Lower leg skin (tissue), 4 donors: ENCODE results near the gene PCNX4. TPM values are rescaled to one million over a fixed set of nuclear protein-coding genes. Genes with fewer than 3 reads are reported as not detected.
A peak's percentile ranks its signal among the peaks of the same experiment; 100 is the strongest.

ENCODE experiments used
- DNase-seq, 2 donors: peaks; one replicate each; pipeline ENCODE4 v3.0.0-alpha.2; 2019; ENCODE audit warnings: low spot score in 2 of 2
- H3K4me3 ChIP-seq: fragments of 200-600 bp; sonication (generic); 2 replicates; pipeline ENCODE4 v1.5.1; 2017; ENCODE audit warnings: mild to moderate bottlenecking, low read depth; ENCODE audit not compliant: poor library complexity, severe bottlenecking
- POLR2A ChIP-seq, 2 donors: fragments of 450-650 bp; IDR thresholded peaks; one replicate each; pipeline ENCODE4 v1.6.1; 2016 to 2017; ENCODE audit warnings: antibody characterized with exemption in 2 of 2, mild to moderate bottlenecking in 1 of 2, moderate library complexity in 1 of 2
- WGBS, 2 donors: methylation state at CpG; one replicate each; pipeline ENCODE4 v1.1.5; 2018; 5-methylcytosine and 5-hydroxymethylcytosine counted together
- intact Hi-C: fragments of 100-400 bp; cut with DNase I; formaldehyde crosslinking; loops from one replicate; pipeline ENCODE4 v1.15.0; 2023; ENCODE audit warnings: low total_unique reads
- total RNA-seq, 4 donors: library from RNA; depleted of rRNA; stranded (reverse); fragments of >200 nt; gene quantifications; one replicate each; pipeline ENCODE4 v1.1.0, GENCODE V29; 2016
- TF ChIP-seq, protein P1 (sequence below), 3 donors: fragments of 450-650 bp; IDR thresholded peaks; one replicate each; pipeline ENCODE4 v1.5.1; 2016; ENCODE audit warnings: antibody characterized with exemption in 3 of 3, mild to moderate bottlenecking in 3 of 3, moderate library complexity in 2 of 3

Gene PCNX4
- total RNA-seq, 4 donors from 2014 or later, result 24.7 to 48.0 (median 27.9) TPM

DNA sequence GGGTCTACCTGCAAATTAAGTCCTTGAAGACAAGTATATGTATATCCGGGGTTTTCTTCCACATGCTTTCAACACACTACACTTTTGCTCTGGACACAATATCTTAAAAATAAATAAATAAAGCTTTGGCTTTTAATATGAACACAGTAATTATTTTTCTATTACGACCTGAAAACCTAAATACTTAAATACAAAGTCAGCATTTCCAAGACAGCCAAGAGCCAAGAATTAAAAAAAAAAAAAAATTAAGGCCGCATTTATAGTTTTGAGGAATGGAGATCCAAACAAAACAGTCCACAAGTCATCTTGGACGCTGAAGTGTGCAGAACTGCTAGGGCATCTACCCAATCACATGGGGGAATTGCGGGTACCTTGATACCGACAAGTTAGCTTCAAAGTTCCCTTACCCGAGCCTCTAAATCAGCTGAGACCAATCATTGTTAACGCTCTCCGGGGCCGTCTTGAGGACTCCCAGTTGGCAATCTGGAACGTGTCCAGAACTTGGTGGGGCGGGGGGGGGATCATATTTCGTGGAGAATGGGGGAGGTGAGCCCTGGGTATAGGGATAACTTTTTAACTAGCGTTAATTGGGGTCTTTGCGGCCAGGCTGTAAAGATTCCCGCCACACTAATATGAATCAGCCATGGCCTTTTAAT, 731 bp upstream of the PCNX4 start:
- 8 to 9% methylated on average over 16 of the region's 16 CpGs for WGBS, 2 donors
- TF ChIP-seq POLR2A (IDR thresholded peaks at IDR 0.05), result no peak
- TF ChIP-seq, protein P1, sequence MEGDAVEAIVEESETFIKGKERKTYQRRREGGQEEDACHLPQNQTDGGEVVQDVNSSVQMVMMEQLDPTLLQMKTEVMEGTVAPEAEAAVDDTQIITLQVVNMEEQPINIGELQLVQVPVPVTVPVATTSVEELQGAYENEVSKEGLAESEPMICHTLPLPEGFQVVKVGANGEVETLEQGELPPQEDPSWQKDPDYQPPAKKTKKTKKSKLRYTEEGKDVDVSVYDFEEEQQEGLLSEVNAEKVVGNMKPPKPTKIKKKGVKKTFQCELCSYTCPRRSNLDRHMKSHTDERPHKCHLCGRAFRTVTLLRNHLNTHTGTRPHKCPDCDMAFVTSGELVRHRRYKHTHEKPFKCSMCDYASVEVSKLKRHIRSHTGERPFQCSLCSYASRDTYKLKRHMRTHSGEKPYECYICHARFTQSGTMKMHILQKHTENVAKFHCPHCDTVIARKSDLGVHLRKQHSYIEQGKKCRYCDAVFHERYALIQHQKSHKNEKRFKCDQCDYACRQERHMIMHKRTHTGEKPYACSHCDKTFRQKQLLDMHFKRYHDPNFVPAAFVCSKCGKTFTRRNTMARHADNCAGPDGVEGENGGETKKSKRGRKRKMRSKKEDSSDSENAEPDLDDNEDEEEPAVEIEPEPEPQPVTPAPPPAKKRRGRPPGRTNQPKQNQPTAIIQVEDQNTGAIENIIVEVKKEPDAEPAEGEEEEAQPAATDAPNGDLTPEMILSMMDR (IDR thresholded peaks at IDR 0.05), result no peak
- DNase-seq, result no peak
- intact Hi-C loops, result no loop called here
- peak overlapping the region; percentile 47 for H3K4me3 ChIP-seq

DNA sequence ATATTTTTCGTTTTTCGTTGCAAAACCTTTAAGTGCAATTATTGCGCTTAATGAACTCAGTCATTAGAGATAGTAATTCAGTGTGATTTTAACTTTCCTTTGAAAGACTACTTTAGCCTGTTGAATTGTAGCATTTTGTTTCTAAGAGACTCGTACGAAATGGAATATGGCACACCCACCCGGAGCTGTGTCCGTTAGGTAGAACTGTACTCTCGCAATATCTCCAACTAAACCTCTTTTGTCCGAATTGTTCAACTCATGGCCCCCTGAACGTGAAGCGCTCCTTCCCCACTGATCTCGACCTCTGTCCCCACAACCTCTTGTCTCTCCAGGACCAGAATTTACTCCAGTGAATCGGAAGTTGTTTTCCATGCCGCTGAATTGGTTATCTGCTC, 800 bp downstream of the PCNX4 start:
- TF ChIP-seq, protein P1 (IDR thresholded peaks at IDR 0.05), result no peak
- TF ChIP-seq POLR2A (IDR thresholded peaks at IDR 0.05), result no peak
- DNase-seq, result no peak
- 0 to 1% methylated on average over 14 of the region's 14 CpGs for WGBS, 2 donors
- H3K4me3 ChIP-seq, result peak overlapping the region; percentile 47
- intact Hi-C loops, result no loop called here

DNA sequence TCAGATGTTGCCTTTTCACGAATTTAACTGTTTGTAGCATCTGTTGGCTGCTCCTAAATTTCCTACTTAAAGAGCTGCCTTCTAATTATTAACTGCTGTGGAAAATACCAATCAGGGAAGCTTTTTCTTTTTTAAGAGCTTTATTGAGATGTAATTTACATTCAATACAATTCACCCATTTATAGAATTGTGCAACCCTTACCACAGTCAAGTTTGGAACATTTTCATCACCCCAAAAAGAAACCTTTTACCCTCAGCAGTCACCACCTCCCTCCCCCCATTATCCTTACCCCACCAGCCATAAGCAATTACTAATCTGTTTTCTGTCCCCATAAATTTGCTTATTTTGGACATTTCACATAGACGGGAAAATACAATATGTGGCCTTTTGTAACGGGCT, 1.4 kb downstream of the PCNX4 start:
- DNase-seq, result no peak
- WGBS, 2 donors, result 11 to 16% methylated on average over 3 of the region's 3 CpGs
- TF ChIP-seq, protein P1 (IDR thresholded peaks at IDR 0.05), result no peak
- no peak for TF ChIP-seq POLR2A (IDR thresholded peaks at IDR 0.05)
- intact Hi-C loops, result no loop called here
- H3K4me3 ChIP-seq, result no peak overlapping the region

DNA sequence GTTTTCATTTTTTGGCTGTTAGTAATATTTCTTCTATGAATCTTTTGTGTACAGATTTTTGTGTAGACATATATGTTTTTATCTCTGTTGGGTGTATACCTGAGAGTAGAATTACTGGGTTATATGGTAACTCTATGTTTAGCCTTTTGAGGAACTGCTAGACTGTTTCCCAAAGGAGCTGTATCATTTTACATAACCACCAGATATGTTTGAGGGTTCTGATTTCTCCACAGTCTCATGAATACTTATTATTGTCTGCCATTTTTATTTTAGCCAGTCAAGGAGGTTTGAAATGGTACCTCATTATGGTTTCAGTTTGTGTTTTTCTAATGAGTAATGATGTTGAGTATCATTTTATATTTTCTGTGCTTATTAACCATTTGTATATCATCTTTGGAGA, 1.9 kb downstream of the PCNX4 start:
- TF ChIP-seq POLR2A (IDR thresholded peaks at IDR 0.05), result no peak
- TF ChIP-seq, protein P1 (IDR thresholded peaks at IDR 0.05), result no peak
- no peak overlapping the region for H3K4me3 ChIP-seq
- intact Hi-C loops, result no loop called here
- no peak for DNase-seq

DNA sequence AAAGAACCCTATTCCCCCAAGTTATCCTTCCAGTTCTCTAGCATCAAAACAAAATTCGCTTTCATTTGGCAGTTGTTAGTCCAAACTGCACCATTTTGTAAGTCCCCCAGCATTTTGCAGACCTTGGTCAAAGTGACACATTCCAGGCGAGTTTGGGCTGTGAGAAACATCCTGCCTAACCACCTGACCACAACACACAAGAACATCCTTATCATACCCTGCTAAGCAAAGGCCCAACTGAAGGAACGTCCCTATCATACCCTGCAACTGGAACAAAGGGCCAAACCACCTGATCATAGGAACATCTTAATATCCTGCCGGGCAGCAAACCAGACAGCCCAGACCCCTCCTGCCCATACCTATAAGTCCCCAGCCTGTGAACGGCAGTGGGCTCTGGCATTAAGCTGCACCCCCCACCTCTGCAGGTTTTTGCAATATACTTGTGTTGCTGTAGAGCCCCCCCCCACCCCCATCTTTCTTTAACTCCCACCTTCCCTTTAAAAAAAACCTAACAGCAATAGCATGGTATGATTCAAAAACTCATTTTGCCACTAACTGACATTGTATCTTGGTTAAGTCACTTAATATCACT, 2.7 kb downstream of the PCNX4 start:
- WGBS, 2 donors, result 62 to 81% methylated on average over 5 of the region's 5 CpGs
- TF ChIP-seq, protein P1 (IDR thresholded peaks at IDR 0.05), result no peak
- TF ChIP-seq POLR2A (IDR thresholded peaks at IDR 0.05), result no peak
- no peak overlapping the region for H3K4me3 ChIP-seq
- DNase-seq, result no peak
- intact Hi-C loops, result no loop called here

DNA sequence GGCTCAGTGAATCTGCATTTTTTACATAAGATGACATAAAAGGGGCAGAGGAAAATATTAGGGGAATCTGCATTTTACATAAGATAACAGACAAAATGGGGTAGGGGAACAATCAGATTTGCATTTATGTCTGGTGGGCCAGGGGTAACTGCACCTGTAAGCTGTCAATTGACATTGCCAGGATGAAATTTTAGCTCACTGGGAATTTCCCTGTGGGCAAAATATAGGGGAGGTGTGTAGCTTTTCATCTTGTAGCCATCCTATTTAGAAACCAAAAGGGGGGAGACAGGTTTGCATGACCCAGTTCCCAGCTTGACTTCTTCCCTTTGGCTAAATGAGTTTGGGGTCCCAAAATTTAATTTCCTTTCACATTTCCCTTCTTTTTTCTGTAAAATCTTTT, 3.5 kb downstream of the PCNX4 start:
- intact Hi-C loops, result no loop called here
- no peak for DNase-seq
- TF ChIP-seq, protein P1 (IDR thresholded peaks at IDR 0.05), result no peak
- no peak for TF ChIP-seq POLR2A (IDR thresholded peaks at IDR 0.05)
- H3K4me3 ChIP-seq, result no peak overlapping the region
